Stimulated activated CD4-positive, alpha-beta T cell treated with anti-CD3 and anti-CD28 coated beads, Interleukin-12 subunit alpha, Interleukin-12 subunit beta, amount 100 ng/mL, for 48 hours (primary cell): ENCODE data around the gene SGCA.

Experiments used
- DNase-seq, 3 donors: peaks; one replicate each; pipeline ENCODE4 v3.0.0-alpha.2; 2020; ENCODE audit warnings: low read depth in 2 of 3, low spot score in 1 of 3

The SGCA gene

GRCh38 chr17:50166518-50167181, 845 bp downstream of the SGCA start:
- DNase-seq, result no peak

- DNase-seq, result no peak
These were observed 1.6 kb downstream of the SGCA start for GRCh38 chr17:50167371-50167770.

GRCh38 chr17:50168319-50168718, 2.5 kb downstream of the SGCA start:
- DNase-seq, result no peak

- DNase-seq, result peak; percentile 31 to 68 (median 35)
These were observed 3.4 kb downstream of the SGCA start for GRCh38 chr17:50169121-50169764.

- no peak for DNase-seq
These were observed 4.2 kb downstream of the SGCA start for GRCh38 chr17:50169881-50170459.

DNA sequence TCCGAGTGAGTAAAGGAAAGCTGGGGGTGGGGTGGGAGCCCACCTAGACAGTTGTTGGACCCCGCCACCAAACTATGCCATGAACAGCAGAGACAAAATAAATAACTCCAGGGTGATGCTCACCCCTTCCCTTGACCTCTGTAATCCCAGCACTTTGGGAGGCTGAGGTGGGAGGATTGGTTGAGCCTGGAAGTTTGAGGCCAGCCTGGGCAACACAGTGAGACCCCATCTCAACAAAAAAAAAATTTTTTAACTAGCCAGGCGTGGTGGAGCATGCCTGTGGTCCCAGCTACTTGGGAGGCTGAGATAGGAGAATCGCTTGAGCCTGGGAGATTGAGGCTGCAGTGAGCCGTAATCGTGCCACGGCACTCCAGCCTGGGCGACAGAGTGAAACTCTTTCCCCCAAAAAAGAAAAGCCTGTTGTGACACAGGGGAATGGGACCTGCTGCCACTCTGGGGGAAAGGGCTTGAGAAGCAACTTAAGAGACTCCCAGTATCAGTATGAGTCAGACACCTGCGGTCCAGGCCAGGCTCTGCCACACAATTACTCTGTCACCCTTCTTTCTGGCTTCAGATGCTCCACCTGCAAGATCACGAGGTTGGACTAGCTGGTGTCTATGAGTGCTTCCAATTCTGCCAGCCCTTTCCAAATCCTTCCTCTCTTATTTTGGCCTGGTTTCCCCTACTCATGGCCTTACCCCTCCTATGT, 5.0 kb downstream of the SGCA start:
- peak in 1 of 3 donors; percentile 14 for DNase-seq

DNA sequence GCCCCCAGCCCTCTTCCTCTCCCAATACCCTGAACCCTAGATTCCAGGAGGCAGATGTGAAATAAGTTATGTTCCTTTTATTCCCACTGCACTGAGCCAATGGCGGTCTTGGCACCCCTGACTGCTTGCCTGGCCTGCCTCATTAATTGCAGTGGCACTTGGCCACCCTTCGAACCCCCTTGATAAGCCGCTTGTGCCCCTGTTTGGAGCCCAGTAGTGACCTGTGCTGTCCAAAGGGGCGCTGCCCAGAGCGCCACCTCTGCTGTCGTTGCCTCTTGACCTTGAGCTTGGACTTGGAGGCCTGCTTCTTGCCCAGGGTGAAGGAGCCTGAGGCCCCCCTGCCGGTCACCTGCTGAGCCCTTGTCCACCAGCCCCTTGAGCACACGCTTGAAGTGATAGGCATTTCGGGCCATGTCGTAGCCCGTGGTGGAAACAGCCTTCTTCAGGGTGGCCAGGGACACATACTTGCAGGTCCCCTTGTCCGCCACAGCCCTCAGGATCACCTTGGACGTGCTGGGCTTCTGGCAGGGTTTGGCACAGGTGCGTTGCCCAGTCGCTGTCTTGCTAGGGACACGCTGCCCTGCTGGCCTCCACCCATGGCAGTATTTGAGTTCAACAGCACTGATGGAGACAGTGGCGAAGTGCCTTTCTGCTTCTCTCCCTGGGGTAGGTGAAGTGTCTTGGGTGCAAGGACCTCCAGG, 5.7 kb downstream of the SGCA start:
- no peak for DNase-seq

DNA sequence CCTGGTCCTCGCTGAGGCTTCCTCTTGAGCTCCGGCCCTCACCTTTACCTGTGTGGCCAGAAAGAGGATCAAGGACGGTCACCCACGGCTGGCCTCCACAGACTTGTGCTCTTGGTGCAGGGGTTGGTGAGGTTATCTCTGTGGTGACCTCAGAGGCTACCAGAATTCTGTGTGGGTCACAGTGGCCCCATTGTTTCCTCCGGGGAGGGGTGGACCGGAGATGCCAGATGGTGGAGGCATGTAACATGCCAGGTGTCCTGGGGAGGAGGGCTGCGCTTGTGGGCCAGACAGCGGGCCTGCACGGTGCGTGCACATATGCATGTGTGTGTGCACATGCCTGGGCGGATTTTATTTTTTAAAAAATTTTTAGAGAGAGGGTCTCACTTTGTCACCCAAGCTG, 6.3 kb downstream of the SGCA start:
- DNase-seq, result no peak

DNA sequence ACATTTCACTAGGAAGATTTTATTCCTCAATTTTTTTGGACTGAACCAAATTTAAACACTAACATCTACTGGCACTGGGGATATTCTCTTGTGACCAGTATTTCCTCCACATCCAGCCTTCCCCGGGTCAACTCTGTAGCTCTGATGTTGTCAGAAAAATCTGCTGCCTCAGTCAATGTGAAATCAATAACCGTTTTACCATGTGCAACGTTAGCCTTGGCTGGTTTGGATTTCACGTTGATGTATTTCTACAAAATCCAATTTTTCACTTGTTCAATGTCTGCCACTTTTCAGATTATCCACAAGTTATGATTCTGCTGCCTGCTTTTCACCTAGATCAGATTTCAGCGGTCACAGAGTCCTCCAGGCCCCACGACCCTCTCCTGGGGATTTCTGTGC, 7.1 kb downstream of the SGCA start:
- DNase-seq, result no peak

DNA sequence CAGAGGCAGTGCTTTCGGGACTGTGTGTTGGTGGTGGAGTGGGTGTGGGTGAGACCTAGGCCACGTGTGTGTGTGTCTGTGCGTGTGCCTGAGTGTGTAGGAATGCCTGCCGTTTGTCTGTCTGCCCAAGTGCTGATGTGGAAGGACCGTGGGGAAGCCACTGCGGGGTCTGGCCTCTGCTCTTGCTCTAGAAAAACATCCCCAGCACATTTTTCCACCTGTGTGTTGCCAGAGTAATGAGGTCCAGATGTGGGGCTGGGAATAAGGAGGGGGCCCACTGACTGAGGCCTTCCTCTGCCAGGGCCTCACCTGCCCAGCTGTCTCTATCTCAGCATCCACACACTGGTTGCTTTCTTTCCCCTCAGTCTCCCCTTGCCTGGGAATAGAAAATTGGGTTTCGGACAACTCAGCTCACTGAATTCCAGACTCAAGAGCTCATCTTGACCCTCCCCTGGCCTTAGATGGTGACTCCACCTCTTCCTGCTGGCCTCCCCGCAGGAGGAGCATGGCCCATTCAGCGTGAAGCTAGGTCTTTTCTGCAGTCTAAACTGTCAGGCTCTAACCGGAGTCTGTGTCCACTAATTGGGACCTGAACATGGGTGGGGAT, 7.6 kb downstream of the SGCA start:
- no peak for DNase-seq

DNA sequence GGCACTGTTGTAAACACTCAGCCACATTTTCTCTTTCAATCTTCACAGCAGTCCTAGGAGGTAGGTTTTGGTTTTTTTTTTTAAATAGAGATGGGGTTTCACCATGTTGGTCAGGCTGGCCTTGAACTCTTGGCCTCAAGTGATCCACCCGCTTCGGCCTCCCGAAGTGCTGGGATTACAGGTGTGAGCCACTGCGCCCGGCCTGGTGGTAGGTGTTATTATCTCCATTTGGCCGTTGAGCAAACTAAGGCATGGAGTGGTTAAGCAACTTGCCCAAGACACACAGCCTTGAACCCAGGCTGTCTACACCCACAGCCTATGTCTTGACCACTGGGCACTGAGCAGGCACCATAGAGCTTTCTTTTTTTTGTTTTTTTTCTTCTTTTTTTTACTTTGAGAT, 8.6 kb downstream of the SGCA start:
- DNase-seq, result no peak

DNA sequence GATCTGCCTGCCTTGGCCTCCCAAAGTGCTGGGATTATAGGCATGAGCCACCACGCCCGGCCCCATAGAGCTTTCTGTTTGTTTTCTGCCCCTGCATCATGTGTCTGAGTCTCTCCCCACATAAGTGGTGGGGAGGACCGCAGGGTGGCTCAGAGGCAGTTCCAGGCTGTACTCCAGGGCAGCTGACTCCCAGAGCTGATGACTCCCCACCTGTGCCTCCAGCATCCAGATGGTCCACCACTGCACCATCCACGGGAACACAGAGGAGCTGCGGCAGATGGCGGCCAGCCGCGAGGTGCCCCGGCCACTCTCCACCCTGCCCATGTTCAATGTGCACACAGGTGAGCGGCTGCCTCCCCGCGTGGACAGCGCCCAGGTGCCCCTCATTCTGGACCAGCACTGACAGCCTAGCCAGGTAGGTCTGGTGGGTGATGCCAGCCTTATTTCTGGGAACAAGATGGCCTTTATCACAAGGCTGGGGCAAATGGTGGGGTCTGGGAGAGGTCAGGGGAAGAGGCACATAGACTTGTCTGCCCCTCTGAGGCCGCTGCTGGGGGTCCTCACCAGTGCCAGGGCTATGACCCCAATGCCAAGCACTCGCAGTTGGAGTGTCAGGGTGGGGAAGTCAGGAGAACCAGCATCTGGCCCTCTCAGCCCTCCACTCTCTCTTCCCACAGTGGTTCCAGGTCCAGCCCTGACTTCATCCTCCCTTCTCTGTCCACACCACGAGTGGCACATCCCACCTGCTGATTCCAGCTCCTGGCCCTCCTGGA, 9.4 kb downstream of the SGCA start:
- no peak for DNase-seq

- DNase-seq, result no peak
These were observed 11.0 kb downstream of the SGCA start for GRCh38 chr17:50176559-50177357.

DNA sequence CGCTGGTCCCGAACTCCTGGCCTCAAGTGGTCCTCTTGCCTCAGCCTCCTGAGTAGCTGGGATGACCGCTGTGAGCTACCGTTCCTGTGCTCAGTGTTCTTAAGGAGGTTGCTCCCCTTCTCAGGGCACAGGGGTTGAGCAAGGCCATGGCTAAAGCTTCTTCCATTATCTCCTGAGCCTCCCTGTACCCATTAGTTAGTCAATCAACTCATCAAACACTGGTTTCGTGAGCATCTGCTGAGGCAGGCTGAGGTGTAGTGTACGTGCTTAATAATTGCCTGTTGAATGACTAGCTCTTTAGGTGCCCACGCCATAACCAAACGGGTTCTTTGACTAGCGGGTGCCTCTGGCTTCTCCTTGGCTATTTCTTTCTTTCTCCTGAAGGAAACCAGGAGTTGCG, 11.7 kb downstream of the SGCA start:
- DNase-seq, result no peak

GRCh38 chr17:50177983-50178834, 12.4 kb downstream of the SGCA start:
- peak in 2 of 3 donors; percentile 34 to 38 for DNase-seq

DNA sequence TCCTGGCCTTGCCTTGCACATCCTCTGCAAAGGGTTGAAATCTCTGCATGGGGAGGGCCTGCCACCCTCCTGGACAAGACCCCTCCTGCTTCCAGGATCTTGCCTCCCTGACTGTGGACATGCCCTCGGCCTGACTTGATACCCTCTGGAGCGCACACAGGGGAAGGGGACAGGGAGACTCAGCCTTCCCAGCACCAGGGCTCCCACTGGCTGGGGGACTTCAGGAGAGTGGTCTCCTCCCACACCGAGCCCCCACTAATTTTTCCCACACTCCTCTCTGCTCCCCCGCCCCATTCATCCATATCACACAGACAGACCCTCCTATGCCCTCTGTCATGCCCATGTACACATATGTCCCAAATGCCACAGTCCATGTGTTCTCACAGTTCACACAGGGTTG, 14.3 kb downstream of the SGCA start:
- DNase-seq, result no peak

GRCh38 chr17:50180620-50181019, 14.8 kb downstream of the SGCA start:
- no peak for DNase-seq

GRCh38 chr17:50181144-50181543, 15.3 kb downstream of the SGCA start:
- no peak for DNase-seq
